HepG2 (cell line): Measurements from ENCODE around the gene GALNT10. TPM values are rescaled to one million over a fixed set of nuclear protein-coding genes. Genes with fewer than 3 reads are reported as not detected.

Experiments used
- BCL6 ChIP-seq: IDR thresholded peaks from 2 replicates; pipeline ENCODE4 v1.6.1; 2016; ENCODE audit warnings: missing genetic modification reagents, missing compliant biosample characterization
- EP300 ChIP-seq, 3 experiments: sonication (generic) in 1 of 3; formaldehyde crosslinking in 1 of 3; IDR thresholded peaks; 2 replicates each; pipeline versions ENCODE4 v1.5.1 to v1.6.1; 2011 to 2020; ENCODE audit warnings: low read depth in 2 of 3, low read length in 2 of 3, borderline replicate concordance in 1 of 3, improper control_type of control experiment in 1 of 3, mild to moderate bottlenecking in 1 of 3, missing genetic modification reagents in 1 of 3, moderate library complexity in 1 of 3
- GFI1 ChIP-seq: sonication (generic); formaldehyde crosslinking; IDR thresholded peaks from 2 replicates; pipeline ENCODE4 v1.5.0; 2020; ENCODE audit warnings: missing genetic modification reagents, mild to moderate bottlenecking, borderline replicate concordance
- HMG20A ChIP-seq: IDR thresholded peaks from 2 replicates; pipeline ENCODE4 v1.6.1; 2016; ENCODE audit warnings: borderline replicate concordance
- HOXA5 ChIP-seq: sonication (generic); formaldehyde crosslinking; IDR thresholded peaks from 2 replicates; pipeline ENCODE4 v1.4.0; 2020; ENCODE audit warnings: missing genetic modification reagents
- LCORL ChIP-seq, 2 experiments: fragments of 450-650 bp in 1 of 2; sonication (generic) in 1 of 2; formaldehyde crosslinking in 1 of 2; IDR thresholded peaks; 2 replicates each; pipeline versions ENCODE4 v1.5.0 to v1.6.1; 2017 to 2020; ENCODE audit warnings: antibody characterized with exemption in 1 of 2, missing genetic modification reagents in 1 of 2
- MLX ChIP-seq: IDR thresholded peaks from 2 replicates; pipeline ENCODE4 v1.6.1; 2016
- MTF2 ChIP-seq: sonication (generic); formaldehyde crosslinking; IDR thresholded peaks from 2 replicates; pipeline ENCODE4 v1.5.0; 2020; ENCODE audit warnings: missing genetic modification reagents, borderline replicate concordance
- NPAS2 ChIP-seq: sonication (generic); formaldehyde crosslinking; IDR thresholded peaks from 2 replicates; pipeline ENCODE4 v1.8.0; 2022; ENCODE audit warnings: mild to moderate bottlenecking, missing genetic modification reagents, borderline replicate concordance
- RAD51 ChIP-seq: fragments of 450-650 bp; IDR thresholded peaks from 2 replicates; pipeline ENCODE4 v1.6.1; 2016; ENCODE audit warnings: borderline replicate concordance
- RBAK ChIP-seq: sonication (generic); formaldehyde crosslinking; IDR thresholded peaks from 2 replicates; pipeline ENCODE4 v1.5.1; 2020; ENCODE audit warnings: mild to moderate bottlenecking, missing genetic modification reagents
- SALL2 ChIP-seq: sonication (generic); formaldehyde crosslinking; IDR thresholded peaks from 2 replicates; pipeline ENCODE4 v1.8.1; 2023; ENCODE audit warnings: mild to moderate bottlenecking, missing genetic modification reagents, inconsistent platforms
- SSRP1 ChIP-seq: IDR thresholded peaks from 2 replicates; pipeline ENCODE4 v1.6.1; 2016; ENCODE audit warnings: control low read depth
- STAT6 ChIP-seq: sonication (generic); formaldehyde crosslinking; IDR thresholded peaks from 2 replicates; pipeline ENCODE4 v1.4.0; 2020; ENCODE audit warnings: missing genetic modification reagents, mild to moderate bottlenecking, borderline replicate concordance
- ZNF883 ChIP-seq: sonication (generic); formaldehyde crosslinking; IDR thresholded peaks from 2 replicates; pipeline ENCODE4 v1.5.1; 2020; ENCODE audit warnings: mild to moderate bottlenecking, missing genetic modification reagents; ENCODE audit errors: not compliant biosample characterization
- ZSCAN29 ChIP-seq: sonication (generic); formaldehyde crosslinking; conservative IDR thresholded peaks from 2 replicates; pipeline ENCODE4 v1.4.0; 2020; ENCODE audit warnings: mild to moderate bottlenecking, missing genetic modification reagents
- polyA plus RNA-seq, 8 experiments: library from polyadenylated mRNA; depleted of rRNA in 3 of 8; stranded (reverse) in 7 of 8; unstranded in 1 of 8; fragments of >200 nt; fragmentation: Illumina TruSeq in 4 of 8; extraction: Trizol in 4 of 8; gene quantifications; 2 replicates each; pipeline versions ENCODE4 v1.2.1 to v1.2.3, GENCODE V29; 2011 to 2016; ENCODE audit warnings: low read depth in 4 of 8, missing spikeins in 1 of 8, mixed read lengths in 1 of 8; ENCODE audit not compliant: insufficient read depth in 1 of 8
- total RNA-seq, 5 experiments: library from RNA; depleted of rRNA; stranded (reverse); fragments of >200 nt; fragmentation: Illumina TruSeq; extraction: Trizol; gene quantifications; 2 replicates each; pipeline ENCODE4 v1.2.3, GENCODE V29; 2016; ENCODE audit warnings: low read depth in 1 of 5
- TF ChIP-seq, protein P1 (sequence below): sonication (generic); formaldehyde crosslinking; IDR thresholded peaks from 2 replicates; pipeline ENCODE4 v1.4.0; 2020; ENCODE audit warnings: missing genetic modification reagents
- TF ChIP-seq, protein P2 (sequence below), 2 experiments: sonication (generic) in 1 of 2; formaldehyde crosslinking in 1 of 2; IDR thresholded peaks; 2 replicates each; pipeline versions ENCODE4 v1.5.1 to v1.6.1; 2011 to 2020; ENCODE audit warnings: borderline replicate concordance in 1 of 2, low read depth in 1 of 2, low read length in 1 of 2, mild to moderate bottlenecking in 1 of 2, missing genetic modification reagents in 1 of 2, moderate library complexity in 1 of 2
- TF ChIP-seq, protein P3 (sequence below): sonication (generic); formaldehyde crosslinking; IDR thresholded peaks from 2 replicates; pipeline ENCODE4 v1.8.1; 2022; ENCODE audit warnings: mild to moderate bottlenecking, missing genetic modification reagents

GALNT10 gene
- total and polyA plus RNA-seq, 2 of the 13 experiments (the other 11 are each of a cell fraction or from before 2014, with no cell fraction given), result 8.1 to 11.2 TPM

DNA sequence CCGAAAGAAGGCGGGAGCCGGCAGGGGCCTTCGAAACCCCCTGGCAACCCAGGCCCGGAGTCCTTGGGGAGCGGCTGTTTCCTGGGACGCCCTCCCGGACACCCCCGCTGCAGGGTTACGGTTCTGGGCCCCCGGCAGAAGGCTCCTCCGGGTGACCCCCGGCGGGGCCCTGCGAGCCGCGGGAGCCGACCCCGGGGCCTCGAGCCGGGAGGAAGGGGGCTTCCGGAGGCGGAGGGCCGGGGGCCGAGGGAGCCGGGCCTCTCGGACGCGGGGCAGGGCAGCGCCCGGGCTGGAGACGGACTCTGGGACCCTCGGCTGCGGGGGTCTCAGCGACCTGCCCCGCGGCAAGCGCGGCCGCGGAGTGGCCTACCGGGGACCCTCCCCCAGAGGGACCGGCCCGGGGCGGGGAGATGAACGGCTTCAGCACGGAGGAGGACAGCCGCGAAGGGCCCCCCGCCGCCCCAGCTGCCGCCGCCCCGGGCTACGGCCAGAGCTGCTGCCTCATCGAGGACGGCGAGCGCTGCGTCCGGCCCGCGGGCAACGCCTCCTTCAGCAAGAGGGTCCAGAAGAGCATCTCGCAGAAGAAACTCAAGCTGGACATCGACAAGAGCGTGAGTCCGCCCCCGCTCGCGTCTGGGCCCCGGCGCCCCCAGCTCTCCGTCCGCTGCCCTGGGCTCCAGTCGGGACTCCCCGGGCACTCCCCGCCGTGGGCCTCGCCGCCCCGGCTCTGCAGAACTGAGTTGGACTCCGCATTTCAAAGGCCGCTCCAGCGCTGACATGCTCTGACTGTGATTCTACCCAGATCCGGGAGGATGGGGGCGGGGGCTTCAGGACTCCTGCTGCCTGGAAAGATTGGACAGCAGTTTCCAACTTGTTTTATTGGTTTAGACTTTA, 255.9 kb downstream of the GALNT10 start (continued):
- TF ChIP-seq, protein P1, sequence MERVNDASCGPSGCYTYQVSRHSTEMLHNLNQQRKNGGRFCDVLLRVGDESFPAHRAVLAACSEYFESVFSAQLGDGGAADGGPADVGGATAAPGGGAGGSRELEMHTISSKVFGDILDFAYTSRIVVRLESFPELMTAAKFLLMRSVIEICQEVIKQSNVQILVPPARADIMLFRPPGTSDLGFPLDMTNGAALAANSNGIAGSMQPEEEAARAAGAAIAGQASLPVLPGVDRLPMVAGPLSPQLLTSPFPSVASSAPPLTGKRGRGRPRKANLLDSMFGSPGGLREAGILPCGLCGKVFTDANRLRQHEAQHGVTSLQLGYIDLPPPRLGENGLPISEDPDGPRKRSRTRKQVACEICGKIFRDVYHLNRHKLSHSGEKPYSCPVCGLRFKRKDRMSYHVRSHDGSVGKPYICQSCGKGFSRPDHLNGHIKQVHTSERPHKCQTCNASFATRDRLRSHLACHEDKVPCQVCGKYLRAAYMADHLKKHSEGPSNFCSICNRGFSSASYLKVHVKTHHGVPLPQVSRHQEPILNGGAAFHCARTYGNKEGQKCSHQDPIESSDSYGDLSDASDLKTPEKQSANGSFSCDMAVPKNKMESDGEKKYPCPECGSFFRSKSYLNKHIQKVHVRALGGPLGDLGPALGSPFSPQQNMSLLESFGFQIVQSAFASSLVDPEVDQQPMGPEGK (CRISPR knock-in tag), result peak; percentile 59; the same call in 1 of the 2 replicates
- TF ChIP-seq MLX (CRISPR knock-in tag) (no peak), STAT6 (no peak), BCL6 (CRISPR knock-in tag) (peak; percentile 17; the same call in 1 of the 2 replicates), NPAS2 (CRISPR knock-in tag) (no peak), ZNF883 (no peak), SALL2 (CRISPR knock-in tag) (no peak), GFI1 (no peak), ZSCAN29 (CRISPR knock-in tag) (peak; percentile 90), HOXA5 (no peak; the same call in 1 of the 2 replicates), LCORL (IDR thresholded peaks at IDR 0.05) (no peak), LCORL (CRISPR knock-in tag; IDR thresholded peaks at IDR 0.05) (no peak), RAD51 (no peak), SSRP1 (CRISPR knock-in tag) (no peak), MTF2 (CRISPR knock-in tag) (no peak), HMG20A (CRISPR knock-in tag) (no peak), EP300 (IDR thresholded peaks at IDR 0.05; ENCODE audit: low read depth in 2 of 2, low read length in 2 of 2) (no peak), EP300 (CRISPR knock-in tag; IDR thresholded peaks at IDR 0.05; ENCODE audit: borderline replicate concordance) (no peak), RBAK (CRISPR knock-in tag) (no peak)
- TF ChIP-seq, protein P2, sequence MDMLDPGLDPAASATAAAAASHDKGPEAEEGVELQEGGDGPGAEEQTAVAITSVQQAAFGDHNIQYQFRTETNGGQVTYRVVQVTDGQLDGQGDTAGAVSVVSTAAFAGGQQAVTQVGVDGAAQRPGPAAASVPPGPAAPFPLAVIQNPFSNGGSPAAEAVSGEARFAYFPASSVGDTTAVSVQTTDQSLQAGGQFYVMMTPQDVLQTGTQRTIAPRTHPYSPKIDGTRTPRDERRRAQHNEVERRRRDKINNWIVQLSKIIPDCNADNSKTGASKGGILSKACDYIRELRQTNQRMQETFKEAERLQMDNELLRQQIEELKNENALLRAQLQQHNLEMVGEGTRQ (IDR thresholded peaks at IDR 0.05; ENCODE audit: low read depth, low read length), result no peak
- TF ChIP-seq, protein P2 (CRISPR knock-in tag; IDR thresholded peaks at IDR 0.05; ENCODE audit: borderline replicate concordance), result no peak
- TF ChIP-seq, protein P3, sequence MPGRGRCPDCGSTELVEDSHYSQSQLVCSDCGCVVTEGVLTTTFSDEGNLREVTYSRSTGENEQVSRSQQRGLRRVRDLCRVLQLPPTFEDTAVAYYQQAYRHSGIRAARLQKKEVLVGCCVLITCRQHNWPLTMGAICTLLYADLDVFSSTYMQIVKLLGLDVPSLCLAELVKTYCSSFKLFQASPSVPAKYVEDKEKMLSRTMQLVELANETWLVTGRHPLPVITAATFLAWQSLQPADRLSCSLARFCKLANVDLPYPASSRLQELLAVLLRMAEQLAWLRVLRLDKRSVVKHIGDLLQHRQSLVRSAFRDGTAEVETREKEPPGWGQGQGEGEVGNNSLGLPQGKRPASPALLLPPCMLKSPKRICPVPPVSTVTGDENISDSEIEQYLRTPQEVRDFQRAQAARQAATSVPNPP, result no peak
